A172 (cell line): Measurements from ENCODE around the gene SIAH1. TPM values are rescaled to one million over a fixed set of nuclear protein-coding genes. Genes with fewer than 3 reads are reported as not detected.
"Not testable (repeated sequence)": the region's sequence is repeated elsewhere in the genome, so short reads cannot be mapped to it uniquely, and the experiment has no call there.

Experiments used
- DNase-seq: peaks from one replicate; pipeline ENCODE4 v3.0.0-alpha.2; 2015; ENCODE audit warnings: low spot score
- total RNA-seq: library from RNA; depleted of rRNA; stranded (reverse); fragments of >200 nt; shearing (Covaris generic); gene quantifications from 2 replicates; pipeline ENCODE4 v1.2.3, GENCODE V29; 2014

SIAH1 gene
- total RNA-seq, 1 experiment from 2014 or later = 32.7 TPM

- DNase-seq = peak; percentile 65
Measured at GRCh38 chr16:48366165-48367093, 18.8 kb downstream of the SIAH1 start.

- peak; percentile 79 for DNase-seq
Measured at GRCh38 chr16:48365601-48366164, 19.5 kb downstream of the SIAH1 start.

GRCh38 chr16:48365025-48365600, 20.1 kb downstream of the SIAH1 start:
- no peak for DNase-seq

GRCh38 chr16:48361540-48362144, 23.6 kb downstream of the SIAH1 start:
- no peak for DNase-seq

GRCh38 chr16:48361012-48361411, 24.2 kb downstream of the SIAH1 start:
- DNase-seq = no peak

- no peak for DNase-seq
Measured at GRCh38 chr16:48359983-48360382, 25.2 kb downstream of the SIAH1 start.

GRCh38 chr16:48358419-48358818, 26.8 kb downstream of the SIAH1 start:
- DNase-seq = no peak

GRCh38 chr16:48356633-48357376, 28.4 kb downstream of the SIAH1 start:
- DNase-seq = no peak

GRCh38 chr16:48354877-48355855, 30.0 kb downstream of the SIAH1 start:
- no peak for DNase-seq

GRCh38 chr16:48354385-48354784, 30.8 kb downstream of the SIAH1 start:
- DNase-seq = not testable (repeated sequence)

- DNase-seq = peak; percentile 85
Measured at GRCh38 chr16:48353565-48354163, 31.5 kb downstream of the SIAH1 start.

GRCh38 chr16:48352648-48353390, 32.4 kb downstream of the SIAH1 start:
- no peak for DNase-seq

- DNase-seq = peak; percentile 23
Measured at GRCh38 chr16:48350736-48351135, 34.5 kb downstream of the SIAH1 start.

- DNase-seq = no peak
Measured at GRCh38 chr16:48347980-48348379, 37.2 kb downstream of the SIAH1 start.

- DNase-seq = no peak
Measured at GRCh38 chr16:48347191-48347865, 37.9 kb downstream of the SIAH1 start.

GRCh38 chr16:48342591-48342990, 42.6 kb downstream of the SIAH1 start:
- no peak for DNase-seq

- no peak for DNase-seq
Measured at GRCh38 chr16:48340054-48340453, 45.2 kb downstream of the SIAH1 start.

GRCh38 chr16:48335961-48336360, 49.3 kb downstream of the SIAH1 start:
- DNase-seq = peak; percentile 6

GRCh38 chr16:48334325-48334724, 50.9 kb downstream of the SIAH1 start:
- DNase-seq = no peak
